ENCODE measurements around the gene KLK13. TPM values are rescaled to one million over a fixed set of nuclear protein-coding genes. Genes with fewer than 3 reads are reported as not detected.

Gene KLK13
- total RNA-seq, 1 donor from 2014 or later = not detected

DNA sequence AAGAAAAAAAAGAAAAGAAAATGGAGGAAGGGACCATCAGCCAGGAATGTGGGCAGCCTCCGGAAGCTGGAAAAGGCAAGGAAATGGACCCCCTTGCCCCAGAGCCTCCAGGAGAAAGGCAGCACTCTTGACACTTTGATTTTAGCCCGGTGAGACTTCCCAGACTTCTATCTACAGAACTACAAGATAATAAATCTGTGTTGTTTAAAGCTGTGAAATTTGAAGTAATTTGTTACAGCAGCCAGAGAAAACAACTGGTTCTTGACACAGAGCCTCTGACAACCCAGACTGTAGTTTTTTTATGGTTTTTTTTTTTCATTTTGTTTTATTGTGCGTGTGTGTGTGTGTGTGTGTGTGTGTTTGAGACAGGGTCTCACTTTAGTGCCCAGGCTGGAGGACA is 35.7 kb upstream of the KLK13 start:
- no peaks in the 10 kb centered on the region for H3K4me1 Mint-ChIP-seq
- H3K79me2 ChIP-seq (ENCODE audit: low read depth) = no peaks in the 10 kb centered on the region
- no peak overlapping the region for H3K4me2 ChIP-seq
- H3K27me3 Mint-ChIP-seq (ENCODE audit: insufficient read depth, low read depth) = peaks cover 3% of the 10 kb centered on the region
- no peaks in the 10 kb centered on the region for H3K4me1 ChIP-seq
- H3F3A ChIP-seq (ENCODE audit: low read depth) = no peaks in the 10 kb centered on the region
- no peak overlapping the region for H3K4me3 ChIP-seq
- no peaks in the 10 kb centered on the region for H3K9me3 Mint-ChIP-seq
- no peak overlapping the region for H3K27ac Mint-ChIP-seq
- no peaks in the 10 kb centered on the region for H3K36me3 ChIP-seq
- no peaks in the 10 kb centered on the region for H3K9me3 ChIP-seq (ENCODE audit: low read depth)
- H3K27ac ChIP-seq = no peak overlapping the region
- TF ChIP-seq, protein P1, sequence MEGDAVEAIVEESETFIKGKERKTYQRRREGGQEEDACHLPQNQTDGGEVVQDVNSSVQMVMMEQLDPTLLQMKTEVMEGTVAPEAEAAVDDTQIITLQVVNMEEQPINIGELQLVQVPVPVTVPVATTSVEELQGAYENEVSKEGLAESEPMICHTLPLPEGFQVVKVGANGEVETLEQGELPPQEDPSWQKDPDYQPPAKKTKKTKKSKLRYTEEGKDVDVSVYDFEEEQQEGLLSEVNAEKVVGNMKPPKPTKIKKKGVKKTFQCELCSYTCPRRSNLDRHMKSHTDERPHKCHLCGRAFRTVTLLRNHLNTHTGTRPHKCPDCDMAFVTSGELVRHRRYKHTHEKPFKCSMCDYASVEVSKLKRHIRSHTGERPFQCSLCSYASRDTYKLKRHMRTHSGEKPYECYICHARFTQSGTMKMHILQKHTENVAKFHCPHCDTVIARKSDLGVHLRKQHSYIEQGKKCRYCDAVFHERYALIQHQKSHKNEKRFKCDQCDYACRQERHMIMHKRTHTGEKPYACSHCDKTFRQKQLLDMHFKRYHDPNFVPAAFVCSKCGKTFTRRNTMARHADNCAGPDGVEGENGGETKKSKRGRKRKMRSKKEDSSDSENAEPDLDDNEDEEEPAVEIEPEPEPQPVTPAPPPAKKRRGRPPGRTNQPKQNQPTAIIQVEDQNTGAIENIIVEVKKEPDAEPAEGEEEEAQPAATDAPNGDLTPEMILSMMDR (IDR thresholded peaks at IDR 0.05) = no peak
- no peak for TF ChIP-seq EZH2 (IDR thresholded peaks at IDR 0.05)
- TF ChIP-seq EZH2phosphoT487 (IDR thresholded peaks at IDR 0.05) = no peak
- no peak overlapping the region for H3K4me3 Mint-ChIP-seq
- H3K36me3 Mint-ChIP-seq = peaks cover 2% of the 10 kb centered on the region
- H3K9ac ChIP-seq = no peak overlapping the region
- no peaks in the 10 kb centered on the region for H3K27me3 ChIP-seq
- peaks cover 6% of the 10 kb centered on the region for H4K20me1 ChIP-seq (ENCODE audit: low read depth)
- H2AFZ ChIP-seq (replicated peaks) = no peak overlapping the region
- no peak for DNase-seq (ENCODE audit: low spot score)

DNA sequence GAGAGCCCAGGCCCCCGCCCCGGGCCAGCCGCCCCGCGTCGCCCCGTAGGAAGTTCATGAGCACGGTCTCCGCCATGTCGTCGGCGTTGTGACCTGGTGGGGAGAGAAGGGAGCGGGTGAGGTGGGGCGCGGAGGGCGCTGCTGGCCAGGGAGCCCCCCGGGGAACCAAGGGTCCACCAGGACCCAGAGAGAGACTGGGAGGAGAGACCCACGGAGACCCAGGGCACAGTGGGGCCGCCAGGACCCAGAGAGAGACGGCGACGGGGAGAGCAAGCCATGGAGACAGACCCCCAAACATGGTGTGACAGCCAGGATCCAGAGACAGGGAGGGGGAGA is 34.1 kb upstream of the KLK13 start:
- Histone ChIP-seq H3K4me1 (no peaks in the 10 kb centered on the region), H3K27ac (no peak overlapping the region), H4K20me1 (ENCODE audit: low read depth) (peaks cover 6% of the 10 kb centered on the region), H3K9ac (no peak overlapping the region), H3K27me3 (no peaks in the 10 kb centered on the region), H3K4me3 (no peak overlapping the region), H2AFZ (replicated peaks) (no peak overlapping the region), H3F3A (ENCODE audit: low read depth) (no peaks in the 10 kb centered on the region), H3K36me3 (no peaks in the 10 kb centered on the region), H3K79me2 (ENCODE audit: low read depth) (no peaks in the 10 kb centered on the region), H3K9me3 (ENCODE audit: low read depth) (no peaks in the 10 kb centered on the region), H3K4me2 (no peak overlapping the region)
- Mint-ChIP-seq H3K9me3 (no peaks in the 10 kb centered on the region), H3K36me3 (peaks cover 2% of the 10 kb centered on the region), H3K4me3 (no peak overlapping the region), H3K27me3 (ENCODE audit: insufficient read depth, low read depth) (peaks cover 3% of the 10 kb centered on the region), H3K27ac (no peak overlapping the region), H3K4me1 (peaks cover 2% of the 10 kb centered on the region)
- no peak for TF ChIP-seq EZH2phosphoT487 (IDR thresholded peaks at IDR 0.05)
- TF ChIP-seq, protein P1 (IDR thresholded peaks at IDR 0.05) = no peak
- TF ChIP-seq EZH2 (IDR thresholded peaks at IDR 0.05) = no peak
- DNase-seq (ENCODE audit: low spot score) = no peak

DNA sequence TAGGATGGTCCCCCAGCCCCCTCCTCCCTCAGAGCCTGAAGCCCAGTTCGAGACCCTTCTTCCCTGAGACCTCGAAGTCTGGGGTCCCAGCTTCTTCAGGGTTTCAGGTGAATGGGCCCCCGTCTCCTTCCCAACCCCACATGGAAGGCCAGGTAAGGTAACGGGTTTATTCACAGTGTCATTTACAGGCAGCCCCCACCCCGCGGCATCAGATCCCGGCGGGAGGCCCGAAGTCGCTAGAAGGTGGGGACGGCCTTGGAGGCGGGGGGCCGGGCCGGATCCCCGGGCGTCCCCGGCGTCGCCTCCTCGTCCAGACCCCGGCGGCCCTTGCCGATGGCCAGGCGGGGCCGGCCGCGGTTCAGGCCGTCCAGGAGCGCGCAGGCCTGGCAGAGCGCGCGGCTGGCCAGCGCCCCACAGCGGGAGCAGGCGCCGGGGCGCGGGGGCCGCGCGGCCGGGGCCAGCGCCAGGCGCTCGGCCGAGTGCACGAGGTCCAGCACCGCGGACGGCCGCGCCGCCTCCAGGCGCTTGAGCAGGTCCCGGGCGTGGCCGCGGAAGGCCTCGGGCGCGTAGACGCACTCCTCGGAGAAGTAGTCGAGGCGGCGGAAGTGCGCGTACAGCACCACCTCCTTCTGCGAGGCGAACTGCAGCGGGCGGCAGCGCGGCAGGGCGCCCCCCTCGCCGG is 33.6 kb upstream of the KLK13 start:
- no peaks in the 10 kb centered on the region for H3K79me2 ChIP-seq (ENCODE audit: low read depth)
- no peaks in the 10 kb centered on the region for H3K27me3 ChIP-seq
- H4K20me1 ChIP-seq (ENCODE audit: low read depth) = peaks cover 6% of the 10 kb centered on the region
- H3K9me3 Mint-ChIP-seq = no peaks in the 10 kb centered on the region
- no peak overlapping the region for H2AFZ ChIP-seq (replicated peaks)
- no peak overlapping the region for H3K9ac ChIP-seq
- H3K9me3 ChIP-seq (ENCODE audit: low read depth) = no peaks in the 10 kb centered on the region
- no peak overlapping the region for H3K27ac ChIP-seq
- H3K4me3 ChIP-seq = no peak overlapping the region
- H3F3A ChIP-seq (ENCODE audit: low read depth) = no peaks in the 10 kb centered on the region
- H3K36me3 ChIP-seq = no peaks in the 10 kb centered on the region
- H3K4me1 ChIP-seq = no peaks in the 10 kb centered on the region
- H3K27me3 Mint-ChIP-seq (ENCODE audit: insufficient read depth, low read depth) = peaks cover 3% of the 10 kb centered on the region
- DNase-seq (ENCODE audit: low spot score) = peak; percentile 13
- H3K4me1 Mint-ChIP-seq = peaks cover 2% of the 10 kb centered on the region
- no peak overlapping the region for H3K27ac Mint-ChIP-seq
- H3K4me3 Mint-ChIP-seq = no peak overlapping the region
- H3K4me2 ChIP-seq = no peak overlapping the region
- H3K36me3 Mint-ChIP-seq = peaks cover 2% of the 10 kb centered on the region
- TF ChIP-seq, protein P1 (IDR thresholded peaks at IDR 0.05) = no peak
- no peak for TF ChIP-seq EZH2phosphoT487 (IDR thresholded peaks at IDR 0.05)
- no peak for TF ChIP-seq EZH2 (IDR thresholded peaks at IDR 0.05)

All from neural progenitor cell (in vitro differentiated cells).